ENCODE measurements around the gene BCAP29. TPM values are rescaled to one million over a fixed set of nuclear protein-coding genes. Genes with fewer than 3 reads are reported as not detected.
A peak's percentile ranks its signal among the peaks of the same experiment; 100 is the strongest.
"Not testable (repeated sequence)": the region's sequence is repeated elsewhere in the genome, so short reads cannot be mapped to it uniquely, and the experiment has no call there.

BCAP29 gene
- total RNA-seq, 2 experiments from 2014 or later: 32.1 to 32.7 TPM

DNA sequence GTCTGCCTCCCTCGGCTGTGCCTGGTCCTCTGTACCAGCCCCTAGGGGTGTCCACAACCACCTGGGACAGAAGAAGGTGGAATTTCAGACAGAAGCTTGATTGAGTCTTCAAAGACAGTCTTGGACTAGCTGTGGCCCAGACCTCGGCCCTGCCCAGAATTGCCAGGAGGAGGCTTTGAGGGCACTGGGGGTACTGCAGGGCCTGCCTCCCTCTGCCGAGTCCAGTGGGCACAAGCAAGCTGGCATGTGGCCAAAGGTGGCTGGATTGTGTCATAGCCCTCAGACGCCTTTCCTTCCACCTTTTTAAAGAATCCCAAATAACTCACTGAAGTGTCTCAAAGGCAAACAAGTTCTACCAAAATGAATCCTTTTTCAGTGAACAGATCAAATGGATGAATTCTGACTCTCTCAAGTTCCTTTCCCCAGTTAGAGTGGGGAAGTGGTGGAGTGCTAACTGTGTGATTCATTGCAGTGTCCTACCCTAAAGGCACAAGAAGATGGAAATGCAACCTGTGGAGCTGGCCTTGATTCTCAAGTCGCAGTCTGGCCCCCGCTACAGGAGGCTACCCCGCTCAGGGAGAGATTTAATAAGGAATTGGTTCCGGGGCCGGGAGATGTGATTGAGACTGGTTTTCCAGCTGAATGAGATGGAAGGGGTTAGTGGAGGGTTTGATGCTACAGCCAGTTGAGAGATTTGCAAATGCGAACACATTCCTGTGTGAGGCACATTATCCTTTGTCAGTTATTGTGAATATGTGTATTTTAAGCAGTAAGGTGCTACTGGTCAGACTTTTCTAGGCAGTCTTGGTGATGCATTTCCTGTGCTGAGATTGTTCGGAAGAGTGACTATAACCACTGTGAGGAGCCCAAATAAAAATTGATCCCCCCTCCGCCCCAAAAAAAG is 51.8 kb downstream of the BCAP29 start:
- DNase-seq: no peak
- peaks cover 10% of the 10 kb centered on the region for H3K36me3 Mint-ChIP-seq (ENCODE audit: low read depth)
- no peak for ATAC-seq
- ChIA-PET POLR2A (no interaction called here), CTCF (no interaction called here)
- H3K9me3 Mint-ChIP-seq (ENCODE audit: insufficient read depth): no peaks in the 10 kb centered on the region
- no peak overlapping the region for H3K27ac Mint-ChIP-seq
- H3K27me3 Mint-ChIP-seq (ENCODE audit: low read depth): no peaks in the 10 kb centered on the region
- H3K4me1 Mint-ChIP-seq (ENCODE audit: low read depth): peaks cover 36% of the 10 kb centered on the region
- no peak overlapping the region for H3K4me3 Mint-ChIP-seq

DNA sequence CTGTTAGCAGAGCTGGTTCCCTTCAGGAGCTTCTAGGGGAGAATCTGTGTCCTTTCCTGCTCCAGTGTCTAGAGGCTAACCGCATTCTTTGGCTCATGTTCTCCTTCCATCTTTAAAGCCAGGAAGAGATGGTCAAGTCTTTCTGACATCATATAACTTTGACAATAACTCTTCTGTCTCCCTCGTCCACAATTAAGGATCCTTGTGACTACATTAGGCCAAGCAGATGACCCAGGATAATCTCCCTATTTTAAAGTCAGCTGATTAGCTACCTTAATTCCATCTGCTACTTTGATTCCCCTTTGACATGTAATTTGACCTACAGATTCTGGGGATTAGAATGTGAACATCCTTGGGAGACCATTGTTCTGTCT is 52.4 kb downstream of the BCAP29 start:
- ChIA-PET CTCF (interaction anchor here (0.8 kb wide), 1 partner anchor 15 kb away, joined by 3 read pairs; no protein-coding TSS in a partner anchor), POLR2A (no interaction called here)
- Mint-ChIP-seq H3K27ac (no peak overlapping the region), H3K27me3 (ENCODE audit: low read depth) (no peaks in the 10 kb centered on the region), H3K9me3 (ENCODE audit: insufficient read depth) (no peaks in the 10 kb centered on the region), H3K4me3 (no peak overlapping the region), H3K36me3 (ENCODE audit: low read depth) (peaks cover 7% of the 10 kb centered on the region), H3K4me1 (ENCODE audit: low read depth) (peaks cover 36% of the 10 kb centered on the region)
- ATAC-seq (no peak), DNase-seq (no peak)

DNA sequence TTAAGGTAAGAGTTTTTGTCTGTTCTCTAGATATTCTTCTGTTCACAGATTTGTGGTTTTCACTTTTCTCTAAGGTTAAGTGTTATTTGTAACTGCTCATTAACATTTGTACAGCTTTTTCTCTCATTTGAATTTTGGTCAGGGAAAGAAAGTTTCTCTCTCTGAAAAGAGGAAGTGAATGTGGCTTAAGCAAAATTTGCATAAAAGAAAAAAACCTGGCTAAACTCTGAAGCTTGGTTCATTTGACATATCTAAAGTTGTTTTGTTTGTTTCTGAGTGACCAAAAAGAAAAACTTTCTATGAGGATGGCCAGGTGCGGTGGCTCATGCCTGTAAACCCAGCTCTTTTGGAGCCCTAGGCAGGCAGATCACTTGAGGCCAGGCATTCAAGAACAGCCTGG is 58.5 kb downstream of the BCAP29 start:
- Mint-ChIP-seq H3K4me1 (ENCODE audit: low read depth) (peaks cover 32% of the 10 kb centered on the region), H3K4me3 (peak overlapping the region; percentile 27), H3K27ac (peak overlapping the region; percentile 78), H3K27me3 (ENCODE audit: low read depth) (peaks cover 12% of the 10 kb centered on the region), H3K9me3 (ENCODE audit: insufficient read depth) (peaks cover 7% of the 10 kb centered on the region), H3K36me3 (ENCODE audit: low read depth) (peaks cover 22% of the 10 kb centered on the region)
- POLR2A ChIA-PET: no interaction called here
- ATAC-seq (peak; percentile 30), DNase-seq (no peak)
- CTCF ChIA-PET: interaction anchor here (0.7 to 1.1 kb wide), 3 partner anchors 10 to 54 kb away, joined by 3 to 5 read pairs (median 3); partner anchors contain the start of gene SLC26A4

DNA sequence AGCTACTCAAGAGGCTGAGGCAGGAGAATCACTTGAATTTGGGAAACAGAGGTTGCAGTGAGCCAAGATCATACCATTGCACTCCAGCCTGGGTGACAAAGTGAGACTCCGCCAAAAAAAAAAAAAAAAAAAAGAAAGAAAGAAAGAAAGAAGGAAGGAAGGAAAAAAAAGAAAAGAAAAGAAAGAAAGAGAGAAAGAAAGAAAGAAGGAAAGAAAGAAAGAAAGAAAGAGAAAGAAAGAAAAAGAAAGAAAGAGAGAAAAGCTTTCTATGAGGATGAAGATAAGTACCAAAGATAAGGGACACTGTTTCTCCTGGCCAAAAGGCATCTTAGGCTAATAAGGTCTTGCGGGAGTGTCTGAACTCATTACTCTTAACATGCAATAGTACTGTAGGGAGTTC is 59.0 kb downstream of the BCAP29 start:
- POLR2A ChIA-PET; DNase-seq; H3K4me3 Mint-ChIP-seq; H3K9me3 Mint-ChIP-seq (ENCODE audit: insufficient read depth); ATAC-seq: not testable (repeated sequence)
- Mint-ChIP-seq H3K27ac (peak overlapping the region; percentile 78), H3K4me1 (ENCODE audit: low read depth) (peaks cover 34% of the 10 kb centered on the region), H3K27me3 (ENCODE audit: low read depth) (peaks cover 12% of the 10 kb centered on the region), H3K36me3 (ENCODE audit: low read depth) (peaks cover 22% of the 10 kb centered on the region)
- CTCF ChIA-PET: interaction anchor here (1.1 kb wide), 1 partner anchor 23 kb away, joined by 5 read pairs; the partner anchor contains the start of gene SLC26A4

DNA sequence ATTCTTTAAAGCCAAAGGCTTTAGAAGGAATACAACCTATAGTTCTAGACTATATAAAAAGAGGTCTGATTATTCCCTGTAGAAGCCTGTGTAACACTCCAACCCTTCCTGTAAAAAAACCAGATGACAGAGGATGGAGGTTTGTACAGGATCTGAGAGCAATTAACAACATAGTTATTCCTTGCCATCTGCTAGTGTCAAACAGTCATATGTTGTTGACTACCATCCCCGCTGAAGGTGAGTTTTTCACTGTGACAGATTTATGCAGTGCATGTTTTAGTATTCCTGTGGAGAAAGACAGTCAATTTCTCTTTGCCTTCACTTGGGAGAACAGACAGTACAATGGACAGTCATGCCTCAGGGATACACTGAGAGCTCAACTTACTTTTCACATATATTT is 61.6 kb downstream of the BCAP29 start:
- Mint-ChIP-seq H3K27ac (no peak overlapping the region), H3K27me3 (ENCODE audit: low read depth) (peaks cover 15% of the 10 kb centered on the region), H3K4me1 (ENCODE audit: low read depth) (peaks cover 35% of the 10 kb centered on the region), H3K4me3 (no peak overlapping the region), H3K9me3 (ENCODE audit: insufficient read depth) (peaks cover 7% of the 10 kb centered on the region), H3K36me3 (ENCODE audit: low read depth) (peaks cover 22% of the 10 kb centered on the region)
- POLR2A ChIA-PET: no interaction called here
- no peak for ATAC-seq
- DNase-seq: no peak
- CTCF ChIA-PET: no interaction called here

DNA sequence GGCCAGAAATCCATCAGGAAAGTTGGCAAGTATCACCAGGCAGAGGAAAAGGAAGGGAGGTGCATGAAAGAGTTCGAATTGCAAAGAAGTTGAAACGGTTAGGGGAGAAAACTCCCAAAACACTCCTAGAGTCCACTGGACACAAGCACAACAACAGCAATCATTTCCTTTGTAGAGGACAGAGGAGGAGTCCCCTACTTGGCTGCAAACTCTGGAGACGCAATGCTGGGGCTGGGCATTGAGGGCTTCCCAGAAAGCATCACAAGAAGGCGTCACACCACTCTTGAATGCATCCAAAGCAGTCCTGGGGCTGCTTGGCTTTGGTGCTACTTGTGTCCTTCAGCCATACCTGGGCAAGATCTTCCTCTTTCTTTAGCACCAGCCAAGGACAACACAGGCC is 62.5 kb downstream of the BCAP29 start:
- H3K9me3 Mint-ChIP-seq (ENCODE audit: insufficient read depth): peaks cover 7% of the 10 kb centered on the region
- CTCF ChIA-PET: no interaction called here

DNA sequence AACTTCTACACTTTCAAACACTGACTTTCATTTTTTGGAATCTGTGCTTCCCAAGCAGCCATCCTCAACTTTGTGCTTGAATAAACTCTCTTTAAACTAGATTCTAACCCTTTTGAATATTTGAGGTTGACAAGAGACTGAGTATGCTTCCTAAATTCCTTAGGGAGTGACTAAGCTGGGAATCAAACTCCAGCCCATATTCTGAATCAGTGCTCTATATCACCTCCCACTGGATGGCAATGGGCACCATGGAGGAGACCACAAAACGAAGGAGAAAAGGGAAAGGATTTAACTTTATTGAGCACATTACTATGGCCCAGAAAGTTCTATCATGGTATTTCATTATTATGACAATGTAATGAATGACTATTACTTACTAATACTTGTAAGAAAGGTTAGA is 63.4 kb downstream of the BCAP29 start:
- DNase-seq (no peak), ATAC-seq (no peak)
- H3K9me3 Mint-ChIP-seq (ENCODE audit: insufficient read depth): peaks cover 2% of the 10 kb centered on the region
- POLR2A ChIA-PET: no interaction called here
- no peak overlapping the region for H3K27ac Mint-ChIP-seq
- no peak overlapping the region for H3K4me3 Mint-ChIP-seq
- peaks cover 29% of the 10 kb centered on the region for H3K4me1 Mint-ChIP-seq (ENCODE audit: low read depth)
- H3K36me3 Mint-ChIP-seq (ENCODE audit: low read depth): peaks cover 13% of the 10 kb centered on the region
- H3K27me3 Mint-ChIP-seq (ENCODE audit: low read depth): peaks cover 15% of the 10 kb centered on the region
- CTCF ChIA-PET: no interaction called here

More for the DNA sequence above, 62.5 kb downstream of the BCAP29 start:
- POLR2A ChIA-PET: no interaction called here
- H3K27ac Mint-ChIP-seq: no peak overlapping the region
- DNase-seq (no peak), ATAC-seq (no peak)
- H3K4me3 Mint-ChIP-seq: no peak overlapping the region
- peaks cover 35% of the 10 kb centered on the region for H3K4me1 Mint-ChIP-seq (ENCODE audit: low read depth)
- H3K27me3 Mint-ChIP-seq (ENCODE audit: low read depth): peaks cover 15% of the 10 kb centered on the region
- peaks cover 20% of the 10 kb centered on the region for H3K36me3 Mint-ChIP-seq (ENCODE audit: low read depth)

DNA sequence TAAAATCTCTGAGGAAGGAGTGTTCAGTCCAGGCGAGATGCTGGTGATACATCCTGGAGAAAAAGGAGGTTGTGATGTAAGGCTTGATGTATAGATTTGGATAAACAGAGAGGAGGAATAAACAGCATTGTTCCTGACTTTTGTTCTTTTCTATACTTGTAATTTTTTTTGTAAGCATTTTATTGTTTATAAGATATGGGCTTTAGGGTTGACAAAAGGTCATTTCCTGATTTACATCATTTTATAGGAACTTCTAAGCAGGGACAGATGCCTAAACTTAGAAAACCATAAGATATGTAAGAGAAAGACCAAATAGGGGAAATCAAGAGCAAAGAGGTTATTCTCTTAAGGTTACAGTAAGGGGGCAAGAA is 63.9 kb downstream of the BCAP29 start:
- Mint-ChIP-seq H3K9me3 (ENCODE audit: insufficient read depth) (no peaks in the 10 kb centered on the region), H3K4me1 (ENCODE audit: low read depth) (peaks cover 24% of the 10 kb centered on the region), H3K4me3 (peak overlapping the region; percentile 16), H3K36me3 (ENCODE audit: low read depth) (peaks cover 11% of the 10 kb centered on the region), H3K27ac (no peak overlapping the region), H3K27me3 (ENCODE audit: low read depth) (peaks cover 15% of the 10 kb centered on the region)
- ATAC-seq (no peak), DNase-seq (no peak)
- ChIA-PET POLR2A (no interaction called here), CTCF (no interaction called here)

DNA sequence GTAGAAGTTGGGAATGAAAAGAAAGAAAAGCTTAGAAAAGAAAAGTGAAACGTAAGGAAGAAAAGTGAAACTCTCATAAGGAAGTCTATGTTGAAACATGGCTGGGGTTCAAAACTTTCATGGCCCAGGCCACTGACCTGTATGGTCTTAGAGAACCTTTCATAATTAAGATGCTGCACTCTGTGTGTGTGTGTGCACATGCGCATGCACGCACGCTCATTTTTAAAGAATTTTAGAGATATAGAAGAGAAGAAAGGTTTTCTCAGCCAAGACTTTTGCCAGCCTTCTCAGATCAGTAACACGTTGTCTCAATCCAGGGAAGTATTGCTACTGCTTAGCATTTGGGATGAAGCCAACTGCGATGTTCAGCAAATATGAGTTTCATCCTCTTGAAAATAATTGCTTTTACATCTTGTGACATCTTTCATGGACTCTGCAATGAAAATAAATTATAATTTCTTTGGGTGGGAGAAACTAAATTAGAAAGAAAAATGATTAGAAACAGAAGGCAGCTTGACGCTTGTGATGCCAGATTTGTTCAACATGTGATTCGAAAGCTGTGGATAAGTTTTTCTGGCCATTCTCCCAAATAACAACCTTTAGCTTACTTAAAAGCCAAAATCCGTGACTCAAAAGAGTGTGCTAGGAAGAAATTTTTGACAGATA is 64.4 kb downstream of the BCAP29 start:
- Mint-ChIP-seq H3K4me3 (peak overlapping the region; percentile 16), H3K36me3 (ENCODE audit: low read depth) (peaks cover 9% of the 10 kb centered on the region), H3K27ac (no peak overlapping the region), H3K4me1 (ENCODE audit: low read depth) (peaks cover 19% of the 10 kb centered on the region), H3K27me3 (ENCODE audit: low read depth) (peaks cover 15% of the 10 kb centered on the region), H3K9me3 (ENCODE audit: insufficient read depth) (no peaks in the 10 kb centered on the region)
- CTCF ChIA-PET: interaction anchor here (0.9 kb wide), 1 partner anchor 9 kb away, joined by 3 read pairs; no protein-coding TSS in a partner anchor
- DNase-seq: no peak
- no peak for ATAC-seq
- POLR2A ChIA-PET: no interaction called here

DNA sequence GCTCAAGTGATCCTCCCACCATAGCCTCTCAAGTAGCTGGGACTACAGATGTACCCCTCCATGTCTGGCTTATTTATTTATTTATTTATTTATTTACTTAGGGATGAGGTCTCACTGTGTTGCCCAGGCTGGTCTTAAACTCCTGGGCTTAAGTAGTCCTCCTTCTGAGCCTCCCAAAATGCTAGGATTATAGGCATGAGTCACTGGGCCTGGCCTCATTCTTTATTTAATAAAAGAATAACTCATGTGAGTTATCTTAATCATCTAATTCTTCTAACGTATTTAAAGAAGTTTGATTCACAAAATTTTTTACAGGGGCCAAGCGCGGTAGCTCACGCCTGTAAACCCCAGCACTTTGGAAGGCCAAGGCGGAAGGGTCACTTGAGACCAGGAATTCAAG is 72.6 kb downstream of the BCAP29 start:
- CTCF ChIA-PET: no interaction called here
- DNase-seq (no peak), ATAC-seq (no peak)
- Mint-ChIP-seq H3K4me1 (ENCODE audit: low read depth) (peaks cover 17% of the 10 kb centered on the region), H3K9me3 (ENCODE audit: insufficient read depth) (no peaks in the 10 kb centered on the region), H3K27ac (no peak overlapping the region), H3K27me3 (ENCODE audit: low read depth) (peaks cover 9% of the 10 kb centered on the region), H3K36me3 (ENCODE audit: low read depth) (peaks cover 3% of the 10 kb centered on the region), H3K4me3 (no peak overlapping the region)
- POLR2A ChIA-PET: no interaction called here

DNA sequence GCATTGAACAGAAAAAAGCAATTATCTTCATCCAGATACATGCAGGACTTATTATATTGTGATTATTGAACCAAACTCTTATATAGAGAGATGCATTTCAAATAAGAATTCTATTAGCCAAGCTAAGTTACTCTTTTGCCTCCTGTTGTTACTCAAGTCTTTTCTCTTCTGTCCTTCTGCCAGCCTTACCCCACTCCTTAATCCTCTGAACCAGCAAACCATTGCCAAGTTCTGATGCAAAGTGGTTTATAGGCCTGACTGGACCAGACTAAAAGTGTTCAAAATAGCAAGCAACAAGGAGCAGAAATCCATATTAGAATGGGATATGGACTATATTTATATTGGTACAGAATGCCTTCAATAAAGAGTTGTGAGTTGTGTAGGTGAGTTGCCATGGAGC is 78.4 kb downstream of the BCAP29 start:
- POLR2A ChIA-PET: no interaction called here
- H3K4me1 Mint-ChIP-seq (ENCODE audit: low read depth): peaks cover 50% of the 10 kb centered on the region
- ATAC-seq (no peak), DNase-seq (no peak)
- no peaks in the 10 kb centered on the region for H3K36me3 Mint-ChIP-seq (ENCODE audit: low read depth)
- no peaks in the 10 kb centered on the region for H3K9me3 Mint-ChIP-seq (ENCODE audit: insufficient read depth)
- H3K27me3 Mint-ChIP-seq (ENCODE audit: low read depth): no peaks in the 10 kb centered on the region
- H3K4me3 Mint-ChIP-seq: no peak overlapping the region
- CTCF ChIA-PET: interaction anchor here (1.5 kb wide), 1 partner anchor 85 kb away, joined by 4 read pairs; no protein-coding TSS in a partner anchor
- no peak overlapping the region for H3K27ac Mint-ChIP-seq

DNA sequence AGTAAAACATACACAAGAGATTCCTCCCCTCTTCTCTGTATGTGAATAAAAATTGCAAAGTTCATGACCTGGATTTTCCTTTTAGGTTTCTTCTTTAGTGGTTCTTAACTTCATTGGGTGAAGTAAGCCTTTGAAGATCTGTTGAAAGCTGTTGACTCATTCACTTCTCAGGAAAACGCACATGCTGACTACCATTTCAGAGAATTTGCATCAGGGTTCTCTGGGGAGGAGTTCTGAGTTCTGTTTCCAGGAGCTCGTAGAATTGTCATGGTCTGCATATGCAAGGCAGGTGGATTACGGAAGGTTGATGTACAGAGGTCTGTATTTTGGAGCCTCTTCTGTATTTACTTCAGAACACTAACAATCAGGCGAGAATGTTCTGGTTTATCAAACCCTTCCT is 79.6 kb downstream of the BCAP29 start:
- H3K9me3 Mint-ChIP-seq (ENCODE audit: insufficient read depth): no peaks in the 10 kb centered on the region

More for the DNA sequence above, 79.6 kb downstream of the BCAP29 start:
- ATAC-seq (peak; percentile 73), DNase-seq (peak; percentile 63)
- CTCF ChIA-PET: interaction anchor here (0.8 to 1.5 kb wide), 3 partner anchors 23 to 96 kb away, joined by 3 to 4 read pairs (median 3); partner anchors contain the start of genes COG5 and DUS4L
- H3K27ac Mint-ChIP-seq: peak overlapping the region; percentile 7
- peak overlapping the region; percentile 83 for H3K4me3 Mint-ChIP-seq
- no peaks in the 10 kb centered on the region for H3K27me3 Mint-ChIP-seq (ENCODE audit: low read depth)
- POLR2A ChIA-PET: no interaction called here
- H3K36me3 Mint-ChIP-seq (ENCODE audit: low read depth): no peaks in the 10 kb centered on the region
- H3K4me1 Mint-ChIP-seq (ENCODE audit: low read depth): peaks cover 45% of the 10 kb centered on the region

All from activated CD8-positive, alpha-beta T cell treated with anti-CD3 and anti-CD28 coated beads, Interleukin-2, amount 10 ng/mL, durations not matched to agents 7 days and 5 days (primary cell).